Endothelial cell of umbilical vein (primary cell): Measurements from ENCODE around the gene KLRB1. TPM values are rescaled to one million over a fixed set of nuclear protein-coding genes. Genes with fewer than 3 reads are reported as not detected.

Experiments used
- BruUV-seq: library from RNA; stranded (reverse); fragments of 400-500 nt; replicated peaks from 2 replicates; lab custom pipeline; 2021; lab: Mats Ljungman, UMichigan
- CTCF ChIA-PET: fragments of 300-600, 350-600 bp; sonication (Branson Sonifier 250); formaldehyde crosslinking; loops from one replicate; lab custom pipeline; 2021; ENCODE audit warnings: antibody characterized with exemption, inconsistent platforms; lab: Charles Lee
- POLR2A ChIA-PET: fragments of 300-600, 350-600 bp; sonication (Branson Sonifier 250); formaldehyde crosslinking; loops from one replicate; lab custom pipeline; 2021; ENCODE audit warnings: antibody characterized with exemption, inconsistent platforms; lab: Charles Lee
- DNase-seq: peaks from one replicate; pipeline ENCODE4 v3.0.0-alpha.2; 2011; ENCODE audit warnings: low read depth, low spot score
- FAIRE-seq: peaks from 2 replicates; lab custom pipeline; 2011; peaks lifted over from hg19 to GRCh38; lab: Jason Lieb, UNC
- H2AFZ ChIP-seq: 2 replicates; pipeline ENCODE4 v1.6.0; 2012; ENCODE audit warnings: low read depth, low read length, control low read depth, inconsistent platforms
- H3K27ac ChIP-seq: 2 replicates; pipeline ENCODE4 v1.5.1; 2011; ENCODE audit warnings: low read depth, mild to moderate bottlenecking, control low read depth, low read length, moderate library complexity; ENCODE audit not compliant: insufficient read depth
- H3K27me3 ChIP-seq, 2 experiments: 2 replicates each; pipeline versions ENCODE4 v1.6.0 to v1.6.1; 2011; ENCODE audit warnings: low read length in 2 of 2, mixed read lengths in 1 of 2; ENCODE audit not compliant: control insufficient read depth in 2 of 2, insufficient read depth in 2 of 2
- H3K36me3 ChIP-seq, 2 experiments: 2 replicates in 1 of 2; 3 replicates in 1 of 2; pipeline ENCODE4 v1.5.1; 2011; ENCODE audit warnings: low read length in 2 of 2, mild to moderate bottlenecking in 1 of 2, moderate library complexity in 1 of 2; ENCODE audit not compliant: control insufficient read depth in 2 of 2, insufficient read depth in 2 of 2; ENCODE audit errors: extremely low read depth in 1 of 2
- H3K4me1 ChIP-seq: 3 replicates; pipeline ENCODE4 v1.5.1; 2011; ENCODE audit warnings: mild to moderate bottlenecking, low read length; ENCODE audit not compliant: control insufficient read depth, insufficient read depth; ENCODE audit errors: extremely low read depth
- H3K4me2 ChIP-seq: 2 replicates; pipeline ENCODE4 v1.6.1; 2011; ENCODE audit warnings: low read length, control low read depth, mixed read lengths; ENCODE audit not compliant: insufficient read depth
- H3K4me3 ChIP-seq, 3 experiments: fragments of 200-600 bp in 1 of 3; sonication (generic), shearing (Covaris generic) in 1 of 3; replicated peaks in 1 of 3; 2 replicates each; pipeline ENCODE4 v1.5.1; 2011 to 2016; ENCODE audit warnings: control low read depth in 3 of 3, low read length in 3 of 3, mild to moderate bottlenecking in 2 of 3, inconsistent platforms in 1 of 3, low read depth in 1 of 3, moderate library complexity in 1 of 3; ENCODE audit not compliant: insufficient read depth in 1 of 3
- H3K79me2 ChIP-seq: 2 replicates; pipeline ENCODE4 v1.6.0; 2012; ENCODE audit warnings: low read length, inconsistent platforms; ENCODE audit not compliant: control insufficient read depth, insufficient read depth
- H3K9ac ChIP-seq: replicated peaks from 2 replicates; pipeline ENCODE3; 2011; ENCODE audit warnings: low read length, control low read depth; ENCODE audit not compliant: insufficient read depth; ENCODE audit errors: extremely low read depth
- H3K9me1 ChIP-seq: replicated peaks from 3 replicates; pipeline ENCODE4 v1.6.0; 2011; ENCODE audit warnings: mild to moderate bottlenecking, low read length; ENCODE audit not compliant: control insufficient read depth, insufficient read depth; ENCODE audit errors: extremely low read depth
- H3K9me3 ChIP-seq: replicated peaks from 2 replicates; pipeline ENCODE4 v1.5.1; 2012; ENCODE audit warnings: low read length, inconsistent platforms; ENCODE audit not compliant: control insufficient read depth, insufficient read depth
- H4K20me1 ChIP-seq: replicated peaks from 2 replicates; pipeline ENCODE3; 2011; ENCODE audit warnings: mild to moderate bottlenecking, low read length; ENCODE audit not compliant: control insufficient read depth, insufficient read depth; ENCODE audit errors: extremely low read depth
- CTCF ChIP-seq, 2 donors: IDR thresholded peaks; 1 replicate in 1 of 2; 2 replicates in 1 of 2; pipeline ENCODE4 v1.5.1; 2011; ENCODE audit warnings: low read length in 2 of 2, mild to moderate bottlenecking in 2 of 2, moderate library complexity in 2 of 2, control low read depth in 1 of 2, inconsistent platforms in 1 of 2, low read depth in 1 of 2; ENCODE audit not compliant: insufficient read depth in 1 of 2; ENCODE audit errors: extremely low read depth in 1 of 2
- EZH2 ChIP-seq: IDR thresholded peaks from 2 replicates; pipeline ENCODE4 v1.6.1; 2012; ENCODE audit warnings: borderline replicate concordance, low read depth, mild to moderate bottlenecking, moderate library complexity, low read length, inconsistent platforms; ENCODE audit not compliant: severe bottlenecking
- FOS ChIP-seq: IDR thresholded peaks from 2 replicates; pipeline ENCODE4 v1.6.1; 2011; ENCODE audit warnings: mild to moderate bottlenecking, low read length, moderate library complexity, borderline replicate concordance; ENCODE audit not compliant: insufficient read depth
- GATA2 ChIP-seq: IDR thresholded peaks from 2 replicates; pipeline ENCODE4 v1.7.0; 2011; ENCODE audit warnings: low read depth, mild to moderate bottlenecking, moderate library complexity, mixed read lengths, low read length; ENCODE audit not compliant: insufficient read length, insufficient read depth
- JUN ChIP-seq: IDR thresholded peaks from 2 replicates; pipeline ENCODE4 v1.6.1; 2011; ENCODE audit warnings: borderline replicate concordance, low read depth; ENCODE audit not compliant: insufficient read length, insufficient read depth
- MAX ChIP-seq: IDR thresholded peaks from 2 replicates; pipeline ENCODE4 v1.6.1; 2011; ENCODE audit not compliant: insufficient read depth, insufficient read length
- MYC ChIP-seq: IDR thresholded peaks from one replicate; pipeline ENCODE4 v1.6.1; 2011; ENCODE audit warnings: mild to moderate bottlenecking, low read depth, low read length
- POLR2A ChIP-seq: IDR thresholded peaks from 2 replicates; pipeline ENCODE4 v1.6.1; 2012; ENCODE audit warnings: low read depth, mild to moderate bottlenecking, control low read depth, low read length
- POLR2AphosphoS5 ChIP-seq: IDR thresholded peaks from 2 replicates; pipeline ENCODE4 v1.6.1; 2012; ENCODE audit warnings: low read depth, mild to moderate bottlenecking, control low read depth, low read length, moderate library complexity; ENCODE audit not compliant: insufficient read depth
- dilution Hi-C: fragments of 300-500 bp; cut with MboI; formaldehyde crosslinking; loops from one replicate; pipeline ENCODE4 v1.15.0; 2019; ENCODE audit warnings: low sequenced_read_pairs; ENCODE audit not compliant: extremely low pct_ligation_motif_present
- intact Hi-C: fragments of 100-400 bp; cut with micrococcal nuclease; formaldehyde crosslinking; loops from one replicate; pipeline ENCODE4 v1.10.0; 2022
- polyA plus RNA-seq, 4 experiments: library from polyadenylated mRNA; depleted of rRNA in 3 of 4; stranded (reverse) in 3 of 4; unstranded in 1 of 4; fragments of >200 nt; gene quantifications; 2 replicates each; pipeline versions ENCODE4 v1.2.1 to v1.2.3, GENCODE V29; 2011 to 2012; ENCODE audit warnings: missing spikeins in 1 of 4
- total RNA-seq: library from RNA; stranded (reverse); gene quantifications from 2 replicates; pipeline ENCODE4 v1.2.3, GENCODE V29; 2021

KLRB1 gene
- total and polyA plus RNA-seq, 2 donors (not counting 3 experiments of a cell fraction or from before 2014, with no cell fraction given) = not detected

GRCh38 chr12:9648701-9649531 lies 41.2 kb upstream of the KLRB1 start:
- peak overlapping the region; percentile 57 to 91 (median 85) for H3K4me3 ChIP-seq
- POLR2A ChIA-PET = no interaction called here
- DNase-seq (peak; percentile 67), FAIRE-seq (peak; percentile 68)
- H4K20me1 ChIP-seq = no peaks in the 10 kb centered on the region
- TF ChIP-seq MYC (no peak), MAX (no peak), POLR2A (no peak), FOS (no peak), POLR2AphosphoS5 (no peak), EZH2 (no peak), GATA2 (no peak), CTCF (IDR thresholded peaks at IDR 0.05; ENCODE audit: extremely low read depth in 1 of 2, insufficient read depth in 1 of 2, low read depth in 1 of 2, low read length in 2 of 2) (no peak), JUN (no peak)
- H3K27ac ChIP-seq = peak overlapping the region; percentile 72
- peaks cover 10% of the 10 kb centered on the region for H3K79me2 ChIP-seq
- peak overlapping the region; percentile 83 for H3K9ac ChIP-seq
- H2AFZ ChIP-seq = peak overlapping the region; percentile 85
- dilution Hi-C loops = no loop called here
- H3K4me1 ChIP-seq = peaks cover 40% of the 10 kb centered on the region
- BruUV-seq = no TSS peak
- CTCF ChIA-PET = interaction anchor here (0.6 to 3.2 kb wide), 7 partner anchors 13 to 102 kb away, joined by 3 to 22 read pairs (median 5); no protein-coding TSS in a partner anchor
- intact Hi-C loops = loop anchor here (1.0 kb wide), 1 partner anchor 24 kb away; no protein-coding TSS in a partner anchor
- H3K4me2 ChIP-seq = peak overlapping the region; percentile 98
- H3K27me3 ChIP-seq = no peaks in the 10 kb centered on the region
- no peaks in the 10 kb centered on the region for H3K9me1 ChIP-seq
- no peaks in the 10 kb centered on the region for H3K9me3 ChIP-seq
- no peaks in the 10 kb centered on the region for H3K36me3 ChIP-seq
